HEK293 (cell line): ENCODE measurements around the gene RHEB.

Experiments used
- CTCF ChIP-seq: fragments of 450-650 bp; formaldehyde crosslinking; IDR thresholded peaks from 2 replicates; pipeline ENCODE4 v1.5.1; 2016; ENCODE audit warnings: missing biosample characterization, missing genetic modification characterization
- ZNF132 ChIP-seq: fragments of 450-650 bp; formaldehyde crosslinking; IDR thresholded peaks from 2 replicates; pipeline ENCODE4 v1.5.1; 2017; ENCODE audit warnings: missing biosample characterization, missing genetic modification characterization, borderline replicate concordance
- ZNF18 ChIP-seq: fragments of 450-650 bp; formaldehyde crosslinking; IDR thresholded peaks from 2 replicates; pipeline ENCODE4 v1.5.1; 2016; ENCODE audit warnings: missing biosample characterization, missing genetic modification characterization

GRCh38 chr7:151486074-151486473, 33.6 kb downstream of the RHEB start:
- TF ChIP-seq ZNF18 (tag by site-specific recombination) (no peak), CTCF (tag by site-specific recombination) (no peak), ZNF132 (tag by site-specific recombination) (no peak)
